HG02970 (cell line): ENCODE results near the gene AGER.
"Not testable (repeated sequence)": the region's sequence is repeated elsewhere in the genome, so short reads cannot be mapped to it uniquely, and the experiment has no call there.

Experiments
- ATAC-seq: cut with Tn5 transposase; IDR thresholded peaks from one replicate; pipeline ENCODE4 v1.9.1; 2021; ENCODE audit warnings: mild to moderate bottlenecking, moderate library complexity, moderate number of reproducible peaks; ENCODE audit not compliant: unreplicated experiment, low FRiP score

The AGER gene

GRCh38 chr6:32187725-32188380 is 3.8 kb upstream of the AGER start:
- ATAC-seq = not testable (repeated sequence)

GRCh38 chr6:32187009-32187709 is 3.1 kb upstream of the AGER start:
- no peak for ATAC-seq

GRCh38 chr6:32186151-32186840 is 2.2 kb upstream of the AGER start:
- ATAC-seq = not testable (repeated sequence)

GRCh38 chr6:32185681-32186131 is 1.7 kb upstream of the AGER start:
- ATAC-seq = not testable (repeated sequence)

GRCh38 chr6:32183483-32184083 is 470 bp downstream of the AGER start:
- ATAC-seq = no peak

GRCh38 chr6:32183030-32183429 is 1.0 kb downstream of the AGER start:
- no peak for ATAC-seq

GRCh38 chr6:32182555-32182981 is 1.5 kb downstream of the AGER start:
- no peak for ATAC-seq

- ATAC-seq = no peak
Measured at GRCh38 chr6:32181915-32182529, 2.0 kb downstream of the AGER start.

- no peak for ATAC-seq
Measured at GRCh38 chr6:32181148-32181702, 2.8 kb downstream of the AGER start.

GRCh38 chr6:32179766-32180405 is 4.2 kb downstream of the AGER start:
- no peak for ATAC-seq

GRCh38 chr6:32178547-32179440 is 5.3 kb downstream of the AGER start:
- ATAC-seq = no peak

GRCh38 chr6:32177788-32178546 is 6.1 kb downstream of the AGER start, which contains the start of gene RNF5:
RNF5 (plus strand) TSS chr6:32178405; CDS start chr6:32178512, 107 bp downstream.
- peak; percentile 85 for ATAC-seq

GRCh38 chr6:32177183-32177787 is 6.8 kb downstream of the AGER start:
- ATAC-seq = no peak

GRCh38 chr6:32176476-32177182 is 7.4 kb downstream of the AGER start:
- no peak for ATAC-seq

GRCh38 chr6:32175711-32176475 is 8.2 kb downstream of the AGER start, which contains the start of gene AGPAT1:
AGPAT1 (minus strand) TSS chr6:32176084; CDS start chr6:32171496, 4,588 bp downstream.
- ATAC-seq = no peak

GRCh38 chr6:32175322-32175710 is 8.7 kb downstream of the AGER start:
- no peak for ATAC-seq
